Naive thymus-derived CD4-positive, alpha-beta T cell (primary cell): ENCODE data around the gene ATCAY. TPM values are rescaled to one million over a fixed set of nuclear protein-coding genes. Genes with fewer than 3 reads are reported as not detected.

Experiments used
- ATAC-seq: fragments of 150-1000 bp; cut with Tn5 transposase; 2 replicates; pipeline ENCODE4 v1.10.0; 2021; ENCODE audit warnings: mild to moderate bottlenecking, moderate library complexity
- CTCF ChIA-PET: fragments of 350-600 bp; sonication (Branson Sonifier 250); formaldehyde crosslinking; loops from one replicate; lab custom pipeline; 2021; ENCODE audit warnings: antibody characterized with exemption; lab: Charles Lee
- POLR2A ChIA-PET: fragments of 350-600 bp; sonication (Branson Sonifier 250); formaldehyde crosslinking; loops from one replicate; lab custom pipeline; 2021; ENCODE audit warnings: antibody characterized with exemption, inconsistent platforms; lab: Charles Lee
- DNase-seq, 9 donors: peaks; one replicate each; pipeline versions ENCODE4 v3.0.0 to v3.0.0-alpha.2; 2020 to 2022; ENCODE audit warnings: mixed read lengths in 1 of 9
- H3K27ac ChIP-seq: one replicate; pipeline ENCODE4 v1.7.0; 2013; ENCODE audit warnings: mild to moderate bottlenecking, low read depth, low read length, moderate library complexity
- H3K27me3 ChIP-seq, 2 donors: one replicate each; pipeline ENCODE4 v1.7.0; 2013; ENCODE audit warnings: low read length in 2 of 2, mild to moderate bottlenecking in 2 of 2, moderate library complexity in 2 of 2; ENCODE audit not compliant: control insufficient read depth in 2 of 2, insufficient read depth in 2 of 2
- H3K36me3 ChIP-seq, 3 experiments: 1 replicate in 2 of 3; 2 replicates in 1 of 3; pipeline ENCODE4 v1.7.0; 2013; ENCODE audit warnings: low read length in 3 of 3, mild to moderate bottlenecking in 3 of 3, moderate library complexity in 1 of 3; ENCODE audit not compliant: insufficient read depth in 3 of 3, control insufficient read depth in 2 of 3
- H3K4me1 ChIP-seq, 2 donors: one replicate each; pipeline ENCODE4 v1.7.0; 2013; ENCODE audit warnings: low read length in 2 of 2, mild to moderate bottlenecking in 2 of 2, moderate library complexity in 1 of 2; ENCODE audit not compliant: control insufficient read depth in 2 of 2, insufficient read depth in 2 of 2
- H3K4me3 ChIP-seq: 2 replicates; pipeline ENCODE4 v1.7.0; 2013; ENCODE audit warnings: mild to moderate bottlenecking, low read length
- H3K9me3 ChIP-seq, 3 experiments: 1 replicate in 2 of 3; 2 replicates in 1 of 3; pipeline ENCODE4 v1.7.0; 2013; ENCODE audit warnings: low read length in 3 of 3; ENCODE audit not compliant: control insufficient read depth in 2 of 3
- H3K27ac Mint-ChIP-seq, 9 donors: one replicate each; pipeline ENCODE4 v1.8.0; 2020 to 2022; ENCODE audit warnings: mixed read lengths in 9 of 9, mild to moderate bottlenecking in 8 of 9, moderate library complexity in 5 of 9, inconsistent platforms in 2 of 9
- H3K27me3 Mint-ChIP-seq, 5 donors: one replicate each; pipeline ENCODE4 v1.8.0; 2021 to 2022; ENCODE audit warnings: mixed read lengths in 5 of 5, mild to moderate bottlenecking in 1 of 5
- H3K36me3 Mint-ChIP-seq, 5 donors: one replicate each; pipeline ENCODE4 v1.8.0; 2020 to 2022; ENCODE audit warnings: mixed read lengths in 5 of 5, mild to moderate bottlenecking in 3 of 5, inconsistent platforms in 1 of 5
- H3K4me1 Mint-ChIP-seq, 7 donors: one replicate each; pipeline ENCODE4 v1.8.0; 2020 to 2022; ENCODE audit warnings: mixed read lengths in 7 of 7, mild to moderate bottlenecking in 3 of 7, inconsistent platforms in 1 of 7
- H3K4me3 Mint-ChIP-seq, 10 donors: one replicate each; pipeline ENCODE4 v1.8.0; 2020 to 2022; ENCODE audit warnings: mild to moderate bottlenecking in 10 of 10, mixed read lengths in 10 of 10, moderate library complexity in 6 of 10, inconsistent platforms in 2 of 10
- H3K9me3 Mint-ChIP-seq, 11 donors: one replicate each; pipeline ENCODE4 v1.8.0; 2020 to 2022; ENCODE audit warnings: mixed read lengths in 11 of 11, mild to moderate bottlenecking in 4 of 11, inconsistent platforms in 1 of 11, moderate library complexity in 1 of 11
- intact Hi-C, 2 donors: fragments of 100-400 bp; cut with micrococcal nuclease; formaldehyde crosslinking; loops; one replicate each; pipeline ENCODE4 v1.15.1; 2023
- polyA plus RNA-seq, 2 donors: library from polyadenylated mRNA; unstranded; fragments of 300-500 nt; fragmentation: Illumina TruSeq; gene quantifications; one replicate each; pipeline ENCODE4 v1.2.3, GENCODE V29; 2021
- total RNA-seq, 6 experiments: library from RNA in 5 of 6; stranded (reverse) in 5 of 6; gene quantifications; 1 replicate in 5 of 6; 2 replicates in 1 of 6; pipeline ENCODE4 v1.2.3 and lab custom pipeline; 2021 to 2026

Gene ATCAY
- total and polyA plus RNA-seq, 7 experiments from 2014 or later = not detected

GRCh38 chr19:3908266-3909054 is 28.0 kb downstream of the ATCAY start:
- no peak for DNase-seq
- Histone ChIP-seq H3K9me3 (peaks cover 0 to 7% (median 0%) of the 10 kb centered on the region in 3 experiments), H3K36me3 (no peaks in the 10 kb centered on the region), H3K27ac (no peak overlapping the region), H3K4me3 (no peak overlapping the region), H3K4me1 (no peaks in the 10 kb centered on the region), H3K27me3 (no peaks in the 10 kb centered on the region)
- no peak overlapping the region for H3K4me3 Mint-ChIP-seq
- H3K36me3 Mint-ChIP-seq = peaks cover 0 to 3% (median 0%) of the 10 kb centered on the region in 5 donors
- intact Hi-C loops = no loop called here
- ATAC-seq = no peak
- H3K27me3 Mint-ChIP-seq = peaks cover 0 to 4% (median 0%) of the 10 kb centered on the region in 5 donors
- H3K9me3 Mint-ChIP-seq = peaks cover 0 to 18% (median 4%) of the 10 kb centered on the region in 11 donors
- CTCF ChIA-PET = no interaction called here
- H3K27ac Mint-ChIP-seq = no peak overlapping the region
- POLR2A ChIA-PET = no interaction called here
- peaks cover 0 to 1% (median 0%) of the 10 kb centered on the region in 7 donors for H3K4me1 Mint-ChIP-seq

GRCh38 chr19:3910105-3910504 is 29.6 kb downstream of the ATCAY start:
- H3K9me3 ChIP-seq = peaks cover 0 to 7% (median 0%) of the 10 kb centered on the region in 3 experiments
- Mint-ChIP-seq H3K9me3 (peaks cover 0 to 18% (median 4%) of the 10 kb centered on the region in 11 donors), H3K27me3 (peaks cover 0 to 4% (median 0%) of the 10 kb centered on the region in 5 donors), H3K36me3 (peaks cover 0 to 3% (median 0%) of the 10 kb centered on the region in 5 donors), H3K4me1 (peaks cover 0 to 1% (median 0%) of the 10 kb centered on the region in 7 donors), H3K4me3 (no peak overlapping the region), H3K27ac (peak overlapping the region in 1 of 9 donors; percentile 46)
- H3K27me3 ChIP-seq = no peaks in the 10 kb centered on the region
- intact Hi-C loops = no loop called here
- ATAC-seq (no peak), DNase-seq (no peak)
- H3K4me3 ChIP-seq = no peak overlapping the region
- POLR2A ChIA-PET = no interaction called here
- H3K36me3 ChIP-seq = no peaks in the 10 kb centered on the region
- no peaks in the 10 kb centered on the region for H3K4me1 ChIP-seq
- no peak overlapping the region for H3K27ac ChIP-seq
- CTCF ChIA-PET = interaction anchor here (0.7 kb wide), 1 partner anchor 274 kb away, joined by 3 read pairs; no protein-coding TSS in a partner anchor

GRCh38 chr19:3914199-3914598 is 33.7 kb downstream of the ATCAY start:
- no peak overlapping the region for H3K4me3 ChIP-seq
- no peaks in the 10 kb centered on the region for H3K4me1 Mint-ChIP-seq
- H3K9me3 ChIP-seq = peaks cover 0 to 7% (median 0%) of the 10 kb centered on the region in 3 experiments
- H3K27me3 Mint-ChIP-seq = peaks cover 0 to 10% (median 0%) of the 10 kb centered on the region in 5 donors
- H3K9me3 Mint-ChIP-seq = peaks cover 0 to 17% (median 4%) of the 10 kb centered on the region in 11 donors
- DNase-seq (no peak), ATAC-seq (no peak)
- no peaks in the 10 kb centered on the region for H3K4me1 ChIP-seq
- peaks cover 0 to 3% of the 10 kb centered on the region in 2 donors for H3K27me3 ChIP-seq
- H3K4me3 Mint-ChIP-seq = no peak overlapping the region
- no peaks in the 10 kb centered on the region for H3K36me3 ChIP-seq
- intact Hi-C loops = no loop called here
- H3K27ac ChIP-seq = no peak overlapping the region
- H3K27ac Mint-ChIP-seq = no peak overlapping the region
- CTCF ChIA-PET = no interaction called here
- peaks cover 0 to 3% (median 3%) of the 10 kb centered on the region in 5 donors for H3K36me3 Mint-ChIP-seq
- POLR2A ChIA-PET = no interaction called here

- peaks cover 0 to 3% of the 10 kb centered on the region in 2 donors for H3K27me3 ChIP-seq
- H3K27ac ChIP-seq = no peak overlapping the region
- Mint-ChIP-seq H3K9me3 (peaks cover 0 to 9% (median 2%) of the 10 kb centered on the region in 11 donors), H3K4me1 (no peaks in the 10 kb centered on the region), H3K36me3 (peaks cover 0 to 3% (median 0%) of the 10 kb centered on the region in 5 donors), H3K4me3 (no peak overlapping the region), H3K27ac (no peak overlapping the region), H3K27me3 (peaks cover 0 to 15% (median 0%) of the 10 kb centered on the region in 5 donors)
- no peak overlapping the region for H3K4me3 ChIP-seq
- ChIA-PET POLR2A (no interaction called here), CTCF (no interaction called here)
- no peaks in the 10 kb centered on the region for H3K36me3 ChIP-seq
- H3K4me1 ChIP-seq = no peaks in the 10 kb centered on the region
- peaks cover 0 to 3% (median 0%) of the 10 kb centered on the region in 3 experiments for H3K9me3 ChIP-seq
- ATAC-seq (no peak), DNase-seq (no peak)
- intact Hi-C loops = no loop called here
These were observed 35.5 kb downstream of the ATCAY start for GRCh38 chr19:3916033-3916432.

GRCh38 chr19:3919793-3920192 is 39.3 kb downstream of the ATCAY start:
- CTCF ChIA-PET = no interaction called here
- POLR2A ChIA-PET = no interaction called here
- H3K36me3 ChIP-seq = no peaks in the 10 kb centered on the region

GRCh38 chr19:3923096-3923758 is 42.7 kb downstream of the ATCAY start:
- H3K4me1 ChIP-seq = no peaks in the 10 kb centered on the region
- H3K4me3 ChIP-seq = no peak overlapping the region
- H3K4me1 Mint-ChIP-seq = no peaks in the 10 kb centered on the region
- intact Hi-C loops = no loop called here
- ChIA-PET CTCF (no interaction called here), POLR2A (no interaction called here)
- DNase-seq (no peak), ATAC-seq (no peak)
- no peak overlapping the region for H3K27ac Mint-ChIP-seq
- H3K4me3 Mint-ChIP-seq = no peak overlapping the region
- H3K27me3 ChIP-seq = no peaks in the 10 kb centered on the region
- no peak overlapping the region for H3K27ac ChIP-seq
- H3K27me3 Mint-ChIP-seq = peaks cover 0 to 8% (median 5%) of the 10 kb centered on the region in 5 donors
- peaks cover 5 to 30% (median 18%) of the 10 kb centered on the region in 11 donors for H3K9me3 Mint-ChIP-seq
- H3K9me3 ChIP-seq = peaks cover 0 to 18% (median 3%) of the 10 kb centered on the region in 3 experiments
- H3K36me3 ChIP-seq = no peaks in the 10 kb centered on the region
- H3K36me3 Mint-ChIP-seq = peaks cover 0 to 11% (median 3%) of the 10 kb centered on the region in 5 donors

More at GRCh38 chr19:3919793-3920192, 39.3 kb downstream of the ATCAY start:
- Histone ChIP-seq H3K27ac (no peak overlapping the region), H3K4me3 (no peak overlapping the region), H3K4me1 (no peaks in the 10 kb centered on the region), H3K27me3 (peaks cover 0 to 3% of the 10 kb centered on the region in 2 donors), H3K9me3 (peaks cover 0 to 18% (median 3%) of the 10 kb centered on the region in 3 experiments)
- Mint-ChIP-seq H3K4me1 (no peaks in the 10 kb centered on the region), H3K4me3 (no peak overlapping the region), H3K36me3 (peaks cover 0 to 9% (median 3%) of the 10 kb centered on the region in 5 donors), H3K27ac (no peak overlapping the region), H3K9me3 (peaks cover 7 to 30% (median 16%) of the 10 kb centered on the region in 11 donors), H3K27me3 (peaks cover 0 to 15% (median 6%) of the 10 kb centered on the region in 5 donors)
- DNase-seq (no peak), ATAC-seq (no peak)
- intact Hi-C loops = no loop called here
